GM15510 (cell line): ENCODE data around the gene KAT6B.
A peak's percentile ranks its signal among the peaks of the same experiment; 100 is the strongest.

Experiments
- POLR2A ChIP-seq: IDR thresholded peaks from 3 replicates; pipeline ENCODE4 v1.6.1; 2011; ENCODE audit warnings: borderline replicate concordance; ENCODE audit not compliant: insufficient read length; ENCODE audit errors: extremely low read depth

KAT6B gene

DNA sequence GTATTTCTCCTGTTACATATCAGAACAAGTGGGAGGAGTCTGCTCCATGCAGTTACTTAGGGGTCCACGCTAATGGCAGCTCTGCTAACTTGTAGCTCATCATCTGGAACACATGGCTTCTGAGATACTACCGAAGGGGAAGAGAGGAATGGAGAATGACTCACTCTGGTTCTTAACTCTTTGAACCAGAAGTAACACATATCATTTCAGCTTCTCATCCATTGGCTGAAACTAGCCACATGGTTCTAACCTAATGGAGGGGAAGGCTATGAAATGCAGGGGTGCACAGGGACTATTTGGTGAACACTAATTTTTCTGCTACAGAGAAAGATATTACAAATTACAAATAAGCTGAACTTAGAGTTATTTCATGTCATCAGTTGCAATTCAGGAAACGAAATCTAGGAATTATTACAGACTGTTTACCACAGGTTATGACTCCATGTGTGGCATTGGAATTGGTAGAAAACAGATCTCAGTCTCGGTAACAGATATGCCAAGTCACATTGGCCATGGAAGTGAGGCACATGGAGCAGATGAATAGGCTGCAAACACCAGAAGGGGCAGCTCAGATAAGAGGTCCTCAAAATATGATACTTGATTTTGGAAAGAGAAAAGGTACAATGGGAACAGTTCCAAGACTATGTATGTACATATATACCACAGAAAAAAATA lies 9.4 kb upstream of the KAT6B start:
- TF ChIP-seq POLR2A: no peak

DNA sequence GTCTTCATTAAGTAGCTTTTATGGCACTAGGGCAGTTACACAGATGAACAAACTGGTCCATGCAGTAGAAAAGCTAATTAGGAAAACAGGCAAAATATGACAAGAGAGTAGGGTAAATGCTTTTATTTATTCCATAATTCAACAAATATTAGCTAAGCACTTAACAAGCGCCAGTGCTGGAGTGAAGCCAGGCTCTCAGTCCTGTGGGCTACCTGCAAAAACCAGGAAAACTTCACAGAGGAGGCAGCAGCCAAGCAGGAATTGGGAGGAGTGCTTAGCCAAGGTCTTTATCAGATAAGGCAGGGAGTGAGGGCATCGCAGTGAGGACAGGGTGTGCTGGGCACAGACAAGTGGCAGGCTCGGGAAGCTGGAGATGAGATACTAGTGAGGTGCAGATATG lies 4.9 kb upstream of the KAT6B start:
- TF ChIP-seq POLR2A: no peak

DNA sequence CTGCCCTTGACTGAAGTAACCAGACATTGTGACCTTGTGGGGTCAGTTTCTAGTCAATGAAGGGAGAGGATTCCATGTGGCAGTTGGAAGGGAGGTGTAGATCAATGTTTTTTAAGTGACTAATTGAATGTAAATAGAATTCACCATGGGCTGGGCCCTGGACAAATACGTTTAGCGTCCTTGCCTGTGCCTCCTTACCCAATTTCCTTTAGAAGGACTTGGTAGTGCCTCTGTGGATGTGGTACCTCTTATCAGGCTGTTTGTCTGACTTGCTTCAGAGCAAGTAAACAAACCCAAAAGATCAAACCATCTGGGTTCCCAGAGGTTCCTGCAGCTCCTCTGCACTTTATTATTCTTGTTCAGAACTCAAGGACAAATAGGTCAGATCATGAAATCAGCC lies 4.3 kb upstream of the KAT6B start:
- no peak for TF ChIP-seq POLR2A

DNA sequence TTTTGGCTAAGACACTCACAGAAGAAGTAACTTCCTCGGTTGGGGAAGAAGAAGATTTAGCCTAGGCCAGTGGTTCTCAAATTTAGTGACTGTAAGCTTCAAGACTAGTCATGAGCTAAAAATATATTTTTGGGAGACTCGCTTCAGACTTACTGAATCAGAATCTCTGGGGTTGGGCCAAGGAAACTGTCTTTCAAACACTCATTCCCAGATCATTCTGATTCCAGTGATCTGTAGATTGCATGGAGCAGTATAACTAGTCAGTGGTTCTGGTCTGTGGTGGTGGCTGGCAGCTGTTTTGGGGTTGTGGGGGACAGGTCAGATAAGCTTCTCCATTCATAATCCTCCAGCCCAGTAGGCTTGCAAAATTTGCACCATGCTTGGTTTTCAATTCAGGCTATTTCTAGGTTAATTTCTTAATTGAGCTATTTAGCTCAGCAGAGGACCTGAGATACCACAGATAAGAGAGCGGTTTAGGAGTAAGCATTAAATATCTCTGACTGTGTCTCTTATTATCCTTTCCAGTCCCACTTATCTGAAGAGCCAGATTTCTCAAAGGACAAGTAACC lies 3.8 kb upstream of the KAT6B start:
- no peak for TF ChIP-seq POLR2A

DNA sequence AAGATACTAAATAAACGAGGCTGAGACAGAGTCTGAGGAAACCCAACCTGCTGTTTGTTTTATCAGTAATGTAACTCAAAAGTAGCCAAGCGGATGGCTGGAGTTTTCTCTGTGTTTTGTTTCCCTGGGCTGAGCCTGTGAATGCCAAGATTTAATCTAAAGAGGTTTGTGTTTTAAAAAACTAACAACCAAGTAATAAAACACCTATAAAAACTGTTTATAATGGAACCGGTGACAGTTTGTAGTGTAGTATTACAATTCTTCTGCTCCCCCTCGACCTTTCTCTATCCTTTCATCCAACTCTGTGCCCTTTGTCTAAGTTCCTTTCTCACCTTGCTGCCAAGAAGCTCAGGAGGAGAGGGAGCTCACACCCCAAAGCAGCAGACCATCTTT lies 2.6 kb upstream of the KAT6B start:
- TF ChIP-seq POLR2A: no peak

DNA sequence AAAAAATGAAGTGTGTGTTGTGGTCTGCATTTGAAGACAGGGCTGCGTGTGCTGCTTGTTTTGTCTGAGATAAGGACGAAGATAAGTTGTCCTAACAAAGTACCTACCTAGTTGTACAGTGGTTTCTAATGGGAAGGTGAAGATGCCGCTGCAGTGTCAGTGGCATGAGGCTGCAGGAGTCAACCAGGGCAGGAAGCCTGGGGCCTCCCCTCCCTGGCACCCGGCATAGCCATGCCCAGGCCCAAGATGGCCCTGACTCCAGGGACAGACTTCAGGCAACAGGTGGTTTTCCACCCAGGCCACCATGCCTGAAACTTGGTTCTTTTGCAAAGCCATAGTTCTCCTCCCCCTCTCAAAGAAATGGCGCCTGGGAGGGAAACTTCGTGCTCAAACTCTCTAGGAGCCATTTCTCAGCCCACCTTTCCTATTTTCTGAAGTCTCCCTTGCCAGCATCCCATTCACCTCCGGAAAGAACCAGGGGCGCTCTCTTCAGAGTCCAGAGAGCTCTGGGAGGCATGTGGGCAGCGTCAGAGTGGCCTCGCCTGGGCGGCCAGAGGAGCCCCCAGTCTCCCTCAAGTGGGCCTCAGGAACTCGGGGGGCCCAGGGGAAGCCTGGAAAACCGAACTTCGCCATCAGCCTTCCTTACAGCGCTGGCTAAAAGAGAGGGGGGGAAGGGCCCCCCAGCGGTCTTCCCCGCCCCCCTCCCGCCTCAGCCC lies 2.1 kb upstream of the KAT6B start:
- TF ChIP-seq POLR2A: no peak

DNA sequence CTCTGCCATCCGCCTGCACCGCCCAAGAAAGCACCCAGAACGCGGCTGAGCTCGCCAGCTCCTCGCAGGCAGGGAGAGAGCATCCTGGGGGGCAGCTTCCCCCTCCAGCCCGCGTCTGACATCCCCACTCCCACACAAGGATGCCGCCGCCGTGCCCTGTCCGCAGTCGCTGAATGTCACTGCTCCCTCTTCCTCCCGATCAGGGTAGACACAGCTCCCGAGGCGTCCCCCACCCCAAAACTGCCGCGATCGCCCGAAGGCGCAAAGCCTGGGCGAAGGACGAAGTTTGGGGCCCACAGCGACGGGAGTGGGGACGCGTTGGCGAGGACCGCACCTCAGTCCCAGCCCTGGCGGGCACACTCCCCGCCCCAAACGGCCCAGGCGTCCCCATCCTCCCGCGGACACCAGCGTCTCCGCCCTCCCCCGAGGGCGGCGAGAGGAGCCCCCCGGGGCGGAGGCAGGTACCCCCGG lies 1.5 kb upstream of the KAT6B start:
- peak; percentile 53 for TF ChIP-seq POLR2A

DNA sequence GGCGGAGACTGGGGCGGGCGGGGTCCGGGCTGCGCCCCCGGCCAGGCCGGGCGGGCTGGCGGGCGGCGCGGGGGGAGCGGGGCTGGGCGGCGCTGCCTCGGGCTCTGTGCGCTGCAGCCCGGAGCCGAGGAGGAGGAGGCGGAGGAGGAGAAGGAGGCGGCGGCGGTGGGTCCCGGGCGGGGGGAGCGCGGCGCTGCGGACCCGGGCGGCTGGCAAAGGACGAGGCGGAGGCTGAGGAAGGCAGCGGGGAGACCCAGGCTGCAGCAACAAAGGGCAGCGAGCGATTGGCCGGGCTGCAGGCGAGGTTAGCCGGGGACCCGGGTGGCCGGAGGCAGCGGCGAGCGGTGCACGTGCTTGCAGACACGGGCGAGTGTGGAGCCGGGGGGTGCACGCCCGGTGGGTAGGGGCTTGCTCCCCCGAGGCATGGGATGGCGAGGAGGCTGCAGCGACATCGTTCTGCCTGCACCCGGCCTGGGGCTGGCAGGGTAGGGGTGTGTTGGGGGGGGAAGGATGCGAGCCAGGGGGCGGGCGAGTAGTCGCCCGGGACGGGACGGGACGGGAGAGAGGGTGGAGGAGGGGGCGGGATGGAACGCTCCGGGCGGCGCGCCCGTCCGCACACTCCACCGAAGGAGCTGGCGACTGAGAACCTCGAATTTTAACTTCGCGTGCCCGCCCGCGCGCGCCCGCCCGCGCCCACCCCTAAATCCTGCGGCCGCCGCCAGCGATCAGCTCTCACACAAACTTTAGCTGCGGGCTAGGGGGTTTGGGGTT lies 844 bp upstream of the KAT6B start:
- no peak for TF ChIP-seq POLR2A

DNA sequence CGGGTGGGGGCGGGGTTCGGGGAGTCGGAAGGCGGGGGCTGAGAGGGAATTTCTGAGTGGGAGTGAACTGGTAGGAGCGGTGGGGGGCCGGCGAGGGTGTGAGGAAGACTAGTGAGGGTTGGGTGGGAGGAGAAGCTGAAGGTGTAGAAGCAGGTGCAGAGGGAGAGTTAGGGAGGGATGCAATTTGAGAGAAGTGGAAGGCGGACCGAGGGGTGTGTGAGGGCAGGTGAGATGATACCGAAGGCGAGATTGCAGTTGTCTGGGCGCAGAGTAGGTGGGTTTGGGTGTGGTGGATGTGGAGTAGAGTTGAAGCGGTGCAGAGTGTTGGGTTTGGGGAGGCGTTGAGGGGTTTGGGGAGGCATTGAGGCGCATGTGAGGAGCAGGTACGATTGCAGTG lies 643 bp downstream of the KAT6B start:
- TF ChIP-seq POLR2A: no peak

DNA sequence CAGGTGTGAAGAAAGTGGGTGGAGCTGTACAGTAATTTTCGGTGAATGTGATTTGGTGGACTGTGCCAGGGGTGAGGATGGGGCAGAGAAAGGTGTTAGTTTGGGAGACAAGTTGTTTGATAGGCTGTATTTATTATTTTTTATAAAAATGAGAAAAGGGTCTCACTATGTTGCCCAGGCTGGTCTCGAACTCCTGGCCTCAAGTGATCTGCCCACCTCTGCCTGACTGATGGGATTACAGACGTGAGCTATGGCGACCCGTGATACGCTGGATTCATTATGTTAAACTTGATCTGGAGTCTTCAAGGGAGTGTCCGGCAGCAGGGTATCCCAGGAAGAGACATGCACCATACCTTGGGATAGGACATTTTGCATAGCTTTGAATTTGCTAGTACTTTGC lies 1.3 kb downstream of the KAT6B start:
- no peak for TF ChIP-seq POLR2A

DNA sequence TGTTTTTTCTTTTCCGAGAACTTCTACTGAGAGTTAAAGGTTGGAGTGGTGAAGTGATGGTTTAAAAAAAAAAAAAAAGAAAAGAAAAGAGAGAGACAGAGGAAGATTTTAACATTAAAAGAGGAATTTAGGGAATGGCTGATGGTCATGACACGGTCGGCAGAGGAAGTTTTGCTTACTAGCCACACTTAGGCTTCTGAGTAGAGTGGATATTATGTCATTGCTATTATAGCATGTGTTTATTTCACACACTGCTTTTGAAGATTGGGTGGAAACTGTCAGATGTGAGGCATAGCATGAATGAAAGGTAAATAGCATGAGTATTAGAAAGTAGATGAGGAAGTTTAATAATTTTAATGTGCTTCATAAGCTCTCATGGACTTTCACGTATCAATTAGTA lies 2.5 kb downstream of the KAT6B start:
- no peak for TF ChIP-seq POLR2A

DNA sequence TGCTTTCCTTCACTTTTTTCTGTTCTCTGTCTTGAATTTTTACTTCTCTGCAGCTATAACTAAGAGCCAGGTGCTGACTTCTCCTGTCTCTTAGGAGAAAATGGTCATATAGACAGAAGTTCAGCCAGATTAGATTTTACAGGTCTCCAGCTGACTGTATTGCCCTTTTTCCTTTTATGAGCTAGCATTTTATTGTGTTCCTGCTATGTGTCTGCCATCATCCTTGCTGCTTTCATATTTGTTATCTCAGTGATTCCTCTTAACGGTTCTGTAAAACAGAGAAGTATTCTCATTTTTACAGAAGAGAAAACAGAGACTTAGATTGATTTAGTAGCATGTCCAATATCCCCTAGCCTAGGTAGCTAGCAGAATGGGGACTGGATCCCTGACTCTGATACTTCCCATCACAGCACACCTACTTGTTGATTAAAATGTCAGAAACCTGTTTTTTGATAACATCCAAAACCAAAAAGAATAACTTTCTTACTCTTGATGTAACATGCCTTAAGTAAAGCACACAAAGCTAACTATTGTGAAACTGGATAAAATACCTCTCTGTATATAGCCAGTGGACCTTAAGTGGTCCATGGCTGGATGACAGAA lies 5.2 kb downstream of the KAT6B start:
- no peak for TF ChIP-seq POLR2A

DNA sequence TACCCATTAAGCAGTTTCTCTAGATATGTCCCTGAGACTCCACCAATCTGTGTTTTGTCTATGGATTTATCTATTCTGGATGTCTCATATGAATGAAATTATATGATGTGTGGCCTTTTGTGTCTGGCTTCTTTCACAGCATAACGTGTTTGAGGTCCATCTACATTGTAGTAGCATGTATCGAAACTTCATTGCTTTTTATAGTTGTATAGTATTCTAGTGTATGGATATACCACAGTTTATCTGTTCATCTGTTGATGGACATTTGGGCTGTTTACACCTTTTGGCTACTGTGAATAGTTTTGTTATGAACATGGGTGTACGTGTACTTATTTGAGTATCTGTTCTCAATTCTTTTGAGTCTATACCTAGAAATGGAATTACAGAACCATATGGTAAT lies 9.6 kb downstream of the KAT6B start:
- TF ChIP-seq POLR2A: no peak

DNA sequence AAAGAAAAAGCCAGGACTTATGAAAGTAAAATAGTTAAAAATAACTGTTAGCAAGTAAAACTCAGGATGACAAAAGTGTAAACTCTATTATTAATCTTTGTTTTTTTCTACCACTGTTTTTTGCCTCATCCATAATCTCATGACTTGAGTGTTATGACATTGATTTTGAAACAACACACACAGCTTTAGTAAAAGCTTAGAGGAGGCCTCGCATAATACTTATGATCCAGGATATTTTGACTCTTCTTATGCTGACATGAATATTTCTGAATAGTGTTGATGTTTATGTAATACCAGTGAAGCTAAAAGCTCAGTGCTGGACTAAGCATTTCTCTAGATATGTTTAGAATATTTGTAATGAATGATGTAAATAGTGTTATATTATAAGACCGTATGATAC lies 10.5 kb downstream of the KAT6B start:
- TF ChIP-seq POLR2A: no peak

DNA sequence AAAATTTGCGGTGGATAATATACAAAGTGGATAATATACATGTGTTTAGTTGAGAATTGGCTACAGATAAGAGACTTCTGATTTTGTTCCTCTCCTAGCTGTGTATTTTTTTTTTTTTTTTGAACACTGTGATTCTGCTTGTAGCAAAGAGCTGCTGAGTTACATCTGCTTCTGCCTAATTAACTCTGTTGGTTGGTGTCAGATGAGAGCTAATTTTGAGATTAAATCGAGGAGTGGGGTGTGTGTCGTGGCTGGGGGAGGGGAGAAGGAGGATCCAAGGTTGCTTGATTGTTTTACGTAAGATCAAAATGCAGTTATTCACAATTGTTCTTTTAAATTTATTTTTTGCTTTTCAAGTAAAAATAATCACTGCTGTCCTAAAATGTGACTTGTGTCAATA lies 11.3 kb downstream of the KAT6B start:
- no peak for TF ChIP-seq POLR2A
